ENCODE results near the gene KLF7. TPM values are rescaled to one million over a fixed set of nuclear protein-coding genes. Genes with fewer than 3 reads are reported as not detected.

The KLF7 gene
- total and polyA plus RNA-seq, 9 of the 15 experiments (the other 6 are each of a cell fraction or from before 2014, with no cell fraction given), result 0.04 to 0.54 (median 0.07) TPM

- Histone ChIP-seq H3K9me1 (ENCODE audit: control insufficient read depth, insufficient read depth, low read length) (no peaks in the 10 kb centered on the region), H3K79me2 (ENCODE audit: control insufficient read depth, insufficient read depth, low read length) (no peaks in the 10 kb centered on the region), H3K27me3 (ENCODE audit: control insufficient read depth in 2 of 2, insufficient read depth in 2 of 2, low read length in 2 of 2) (peaks cover 0 to 11% of the 10 kb centered on the region in 2 experiments; a peak in 2 of 5 replicates), H3K9ac (ENCODE audit: insufficient read depth in 1 of 2, low read depth in 2 of 2, low read length in 2 of 2) (no peak overlapping the region), H3K27ac (ENCODE audit: extremely low read depth, low read depth, low read length) (no peak overlapping the region), H2AFZ (ENCODE audit: low read depth, low read length) (no peak overlapping the region), H3K4me1 (replicated peaks in 1 of 2; ENCODE audit: control insufficient read depth in 2 of 2, insufficient read depth in 2 of 2, low read length in 2 of 2) (no peaks in the 10 kb centered on the region; a peak in 2 of 5 replicates), H3K9me3 (replicated peaks; ENCODE audit: control insufficient read depth, insufficient read depth, low read depth, low read length) (no peaks in the 10 kb centered on the region), H3K4me3 (no peak overlapping the region), H4K20me1 (replicated peaks; ENCODE audit: control insufficient read depth, insufficient read depth, low read length) (no peaks in the 10 kb centered on the region), H3K36me3 (ENCODE audit: control insufficient read depth, insufficient read depth, low read length) (no peaks in the 10 kb centered on the region), H3K4me2 (ENCODE audit: insufficient read depth, low read length) (no peak overlapping the region)
- CTCF ChIA-PET (ENCODE audit: low intra/inter-chr PET ratio), result no interaction called here
- in situ Hi-C loops (cut with MboI) (no loop called here), intact Hi-C loops (cut with micrococcal nuclease) (no loop called here)
- WGBS (ENCODE audit: insufficient coverage, low coverage, missing lambda C conversion rate), result 0% methylated on average over 1 of the region's 2 CpGs
- ATAC-seq (no peak), DNase-seq (ENCODE audit: extremely low read depth in 1 of 4, low spot score in 3 of 4) (no peak), FAIRE-seq (no peak)
- no TSS peak for BruUV-seq (replicated peaks)
- POLR2A ChIA-PET, result interaction anchor here (0.6 to 0.8 kb wide), 3 partner anchors 9 to 249 kb away, joined by 3 read pairs; no protein-coding TSS in a partner anchor
- no peak for TF ChIP-seq HDAC6 (IDR thresholded peaks at IDR 0.05; ENCODE audit: low read depth, low read length)
- TF ChIP-seq CTCFL (IDR thresholded peaks at IDR 0.05; ENCODE audit: borderline replicate concordance, insufficient read depth, low read depth, low read length, poor library complexity, severe bottlenecking), result no peak
- TF ChIP-seq PCBP2 (IDR thresholded peaks at IDR 0.05; ENCODE audit: low read depth, low read length, poor library complexity, severe bottlenecking), result no peak
- TF ChIP-seq C11orf30 (IDR thresholded peaks at IDR 0.05; ENCODE audit: low read depth), result no peak
- TF ChIP-seq FOSL1 (tag; conservative IDR thresholded peaks at IDR 0.05), result no peak
- no peak for TF ChIP-seq ZNF239 (CRISPR knock-in tag; IDR thresholded peaks at IDR 0.05)
- no peak for TF ChIP-seq ATF1 (CRISPR knock-in tag; IDR thresholded peaks at IDR 0.05)
- no peak for TF ChIP-seq ATF1 (tag; IDR thresholded peaks at IDR 0.05)
- no peak for TF ChIP-seq STAT5A (IDR thresholded peaks at IDR 0.05; ENCODE audit: borderline replicate concordance, low read length)
- no peak for TF ChIP-seq E2F4 (CRISPR knock-in tag; IDR thresholded peaks at IDR 0.05; ENCODE audit: low read depth)
- TF ChIP-seq MED1 (CRISPR knock-in tag; IDR thresholded peaks at IDR 0.05; ENCODE audit: borderline replicate concordance), result no peak
- TF ChIP-seq TAF1 (IDR thresholded peaks at IDR 0.05; ENCODE audit: control insufficient read depth, extremely low read depth, insufficient read depth, low read length, severe bottlenecking), result no peak
- TF ChIP-seq ZFX (CRISPR knock-in tag; IDR thresholded peaks at IDR 0.05), result no peak
- no peak for TF ChIP-seq TCF3 (CRISPR knock-in tag; IDR thresholded peaks at IDR 0.05)
- no peak for TF ChIP-seq NELFE (IDR thresholded peaks at IDR 0.05; ENCODE audit: insufficient read depth, insufficient read length)
- TF ChIP-seq BCLAF1 (IDR thresholded peaks at IDR 0.05; ENCODE audit: borderline replicate concordance in 1 of 2, control insufficient read depth in 1 of 2, low read depth in 2 of 2, low read length in 1 of 2), result no peak
Observed at GRCh38 chr2:207148020-207148419, 17.7 kb downstream of the KLF7 start.
